Prostate gland (tissue), 2 donors: Measurements from ENCODE around the gene TTLL13.

Experiments used
- CTCF ChIP-seq, 4 experiments: fragments of 200-600 bp in 2 of 4; fragments of 450-650 bp in 2 of 4; sonication (generic) in 2 of 4; IDR thresholded peaks; 1 replicate in 3 of 4; 2 replicates in 1 of 4; pipeline ENCODE4 v1.5.1; 2016 to 2019; ENCODE audit warnings: antibody characterized with exemption in 4 of 4, mild to moderate bottlenecking in 2 of 4, moderate library complexity in 2 of 4
- POLR2A ChIP-seq: fragments of 450-650 bp; IDR thresholded peaks from one replicate; pipeline ENCODE4 v1.6.1; 2016; ENCODE audit warnings: antibody characterized with exemption, mild to moderate bottlenecking

GRCh38 chr15:90243943-90244639 is 5.3 kb upstream of the TTLL13 start:
- TF ChIP-seq CTCF (IDR thresholded peaks at IDR 0.05) (no peak), POLR2A (no peak)
